COLO668 (cell line): ENCODE data around the gene AMT.
A peak's percentile ranks its signal among the peaks of the same experiment; 100 is the strongest.

ENCODE experiments used
- DNase-seq: peaks from one replicate; lab custom pipeline; 2025; ENCODE audit not compliant: unreplicated experiment; lab: John Stamatoyannopoulos, UW

Gene AMT, protein sequence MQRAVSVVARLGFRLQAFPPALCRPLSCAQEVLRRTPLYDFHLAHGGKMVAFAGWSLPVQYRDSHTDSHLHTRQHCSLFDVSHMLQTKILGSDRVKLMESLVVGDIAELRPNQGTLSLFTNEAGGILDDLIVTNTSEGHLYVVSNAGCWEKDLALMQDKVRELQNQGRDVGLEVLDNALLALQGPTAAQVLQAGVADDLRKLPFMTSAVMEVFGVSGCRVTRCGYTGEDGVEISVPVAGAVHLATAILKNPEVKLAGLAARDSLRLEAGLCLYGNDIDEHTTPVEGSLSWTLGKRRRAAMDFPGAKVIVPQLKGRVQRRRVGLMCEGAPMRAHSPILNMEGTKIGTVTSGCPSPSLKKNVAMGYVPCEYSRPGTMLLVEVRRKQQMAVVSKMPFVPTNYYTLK

GRCh38 chr3:49422379-49423248 is at the start of gene AMT:
Gene AMT (minus strand): TSS chr3:49422473. CDS start chr3:49422450, 23 bp downstream.
- no peak for DNase-seq

- DNase-seq, result no peak
Measured at GRCh38 chr3:49470714-49471420, 48.6 kb upstream of the AMT start.

DNA sequence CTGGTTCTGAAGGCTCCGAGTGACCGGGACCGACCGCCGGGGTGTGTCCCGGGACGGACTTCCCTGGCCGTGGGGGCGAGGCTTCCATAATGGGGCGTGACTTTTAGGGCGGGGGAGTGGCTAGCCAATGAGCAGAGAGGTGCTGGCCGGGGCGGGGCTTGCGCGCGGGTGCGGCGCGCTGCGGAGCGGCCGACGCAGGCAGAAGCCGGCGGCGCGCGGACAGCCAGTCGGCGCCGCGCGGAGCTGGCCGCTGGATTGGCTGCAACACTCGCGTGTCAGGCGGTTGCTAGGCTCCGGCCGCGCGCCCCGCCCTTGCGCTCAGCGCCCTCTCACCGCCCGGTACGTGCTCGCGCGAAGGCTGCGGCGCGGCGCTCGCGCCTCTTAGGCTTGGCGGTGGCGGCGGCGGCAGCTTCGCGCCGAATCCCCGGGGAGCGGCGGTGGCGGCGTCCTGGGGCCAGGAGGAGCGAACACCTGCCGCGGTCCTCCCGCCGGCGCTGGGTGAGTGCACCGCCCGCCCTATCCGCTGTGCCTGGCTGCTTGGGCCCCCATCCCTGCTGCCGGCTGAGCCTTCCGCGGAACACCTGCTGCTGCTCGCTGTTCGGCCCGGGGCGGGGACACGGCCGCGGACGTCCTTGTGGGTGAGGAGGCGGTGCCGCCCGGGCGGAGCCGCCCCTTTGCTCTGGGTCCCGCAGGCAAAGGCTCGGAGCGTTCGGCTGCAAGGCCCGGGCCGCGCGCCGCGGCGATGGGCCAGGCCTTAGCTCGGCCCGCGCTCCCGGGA is 47.9 kb upstream of the AMT start, which contains the start of gene DAG1:
DAG1 (plus strand) TSS at position 332 of the 778 bp plus-strand sequence. CDS start 40,268 bp downstream, outside the sequence.
- peak; percentile 97 for DNase-seq

- peak; percentile 53 for DNase-seq
Measured at GRCh38 chr3:49469037-49469935, 47.0 kb upstream of the AMT start.

DNA sequence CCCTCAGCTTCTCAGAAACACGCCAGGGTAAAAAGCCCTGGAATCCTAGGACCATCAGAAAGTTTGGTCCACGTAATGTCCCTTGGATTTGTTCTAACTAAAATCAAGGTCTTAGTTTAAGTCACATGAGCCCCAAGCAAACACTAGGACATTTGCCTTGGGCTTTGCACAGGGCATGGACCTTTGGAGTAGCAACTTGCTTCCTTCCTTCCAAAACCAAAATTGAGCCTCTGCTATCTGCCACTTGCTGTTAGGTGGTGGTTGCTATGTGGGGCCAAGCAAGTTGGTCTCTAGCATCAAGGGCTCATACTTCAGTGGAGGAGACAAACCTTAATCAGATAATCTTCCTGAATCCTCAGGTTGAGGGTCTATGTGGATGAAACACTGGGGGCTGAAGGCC is 43.8 kb upstream of the AMT start:
- DNase-seq, result no peak

- DNase-seq, result no peak
Measured at GRCh38 chr3:49465270-49466034, 43.2 kb upstream of the AMT start.

DNA sequence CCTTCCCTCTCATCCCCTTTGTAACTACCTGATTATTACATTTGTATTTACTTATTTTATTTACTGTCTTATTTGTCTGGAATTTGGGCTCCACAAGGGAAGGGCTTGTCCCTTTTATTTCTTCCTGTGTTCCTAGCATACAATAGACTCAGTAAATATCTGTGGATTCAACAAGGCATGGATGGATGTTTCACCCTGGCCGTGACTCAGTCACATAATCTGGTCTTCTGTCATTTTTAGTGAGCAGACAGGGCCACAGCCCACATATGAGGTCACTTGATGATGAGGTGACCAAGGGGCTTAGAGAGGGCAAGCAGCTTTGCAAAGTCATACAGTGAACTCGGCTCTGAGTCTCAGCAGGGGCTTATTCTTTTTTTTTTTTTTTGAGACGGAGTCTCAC is 39.9 kb upstream of the AMT start:
- DNase-seq, result no peak

DNA sequence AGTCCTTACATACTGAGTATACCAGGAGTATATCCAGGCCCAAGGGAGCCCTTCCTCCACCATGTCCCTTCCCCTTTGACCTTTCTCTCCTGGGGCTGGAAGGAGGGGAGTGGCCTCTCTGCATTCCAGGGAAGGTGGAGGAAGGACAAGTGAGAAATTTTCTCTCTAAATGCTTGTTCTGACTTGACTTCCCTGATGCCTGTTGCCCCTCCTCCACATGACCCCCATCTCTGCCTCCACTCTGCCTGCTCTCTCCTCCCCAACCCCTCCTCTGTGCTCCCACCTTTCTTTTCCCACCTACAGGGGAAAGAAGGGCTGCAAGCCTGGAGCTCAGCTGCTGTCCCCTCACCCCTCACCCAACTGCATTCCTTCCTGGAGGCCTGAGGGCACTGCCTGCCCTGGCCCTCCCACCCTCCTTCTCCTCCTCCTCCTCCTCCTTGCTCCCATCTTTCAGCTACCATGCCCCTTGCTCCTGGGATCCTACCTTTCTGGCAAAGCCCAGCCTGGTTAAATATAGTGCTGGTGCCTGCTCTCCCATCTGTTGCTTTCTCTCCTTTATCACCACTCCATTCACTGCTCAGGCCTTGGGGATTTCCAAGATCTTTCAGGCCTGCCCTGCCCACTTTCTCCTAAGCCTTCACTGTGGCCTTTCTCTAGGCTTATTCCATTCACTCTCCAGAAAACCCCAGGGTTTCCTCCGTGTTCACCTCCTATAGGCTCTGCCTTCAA is 39.3 kb upstream of the AMT start:
- no peak for DNase-seq

- no peak for DNase-seq
Measured at GRCh38 chr3:49460956-49461355, 38.7 kb upstream of the AMT start.

DNA sequence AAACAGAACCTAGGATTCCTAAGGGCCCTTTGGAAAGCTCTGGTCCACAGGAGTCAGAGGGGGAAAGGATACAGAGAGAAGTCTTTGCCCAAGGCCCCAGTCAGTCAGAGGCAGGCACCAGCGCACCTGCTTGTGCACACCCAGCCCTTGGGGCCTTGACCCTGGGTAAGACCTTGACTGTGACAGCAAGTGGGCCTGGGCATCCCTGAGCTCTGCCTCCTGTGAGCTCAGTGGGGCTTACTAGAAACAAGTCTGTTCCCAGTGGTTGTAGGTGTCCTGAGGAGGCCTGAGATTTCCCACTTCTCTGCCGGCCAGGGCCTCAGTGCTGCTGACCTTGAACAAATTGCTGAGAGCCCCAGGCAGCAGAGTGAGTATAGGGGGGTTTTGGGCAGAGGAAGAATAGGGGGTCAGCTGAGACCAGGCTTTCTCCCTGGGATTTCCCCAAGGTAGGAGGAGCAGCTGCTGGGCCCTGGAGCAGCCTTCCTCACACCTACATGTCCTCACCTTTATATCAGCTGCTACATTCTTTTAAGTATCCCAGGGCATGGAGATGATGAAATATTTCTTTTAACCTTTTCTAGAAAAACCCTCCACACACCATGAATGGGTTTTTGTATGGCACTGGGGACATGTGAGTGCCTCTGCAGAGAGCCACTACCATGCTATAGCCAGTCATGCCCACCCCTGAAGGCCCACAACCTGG is 38.1 kb upstream of the AMT start:
- no peak for DNase-seq

GRCh38 chr3:49456466-49456865 is 34.2 kb upstream of the AMT start:
- DNase-seq, result no peak

DNA sequence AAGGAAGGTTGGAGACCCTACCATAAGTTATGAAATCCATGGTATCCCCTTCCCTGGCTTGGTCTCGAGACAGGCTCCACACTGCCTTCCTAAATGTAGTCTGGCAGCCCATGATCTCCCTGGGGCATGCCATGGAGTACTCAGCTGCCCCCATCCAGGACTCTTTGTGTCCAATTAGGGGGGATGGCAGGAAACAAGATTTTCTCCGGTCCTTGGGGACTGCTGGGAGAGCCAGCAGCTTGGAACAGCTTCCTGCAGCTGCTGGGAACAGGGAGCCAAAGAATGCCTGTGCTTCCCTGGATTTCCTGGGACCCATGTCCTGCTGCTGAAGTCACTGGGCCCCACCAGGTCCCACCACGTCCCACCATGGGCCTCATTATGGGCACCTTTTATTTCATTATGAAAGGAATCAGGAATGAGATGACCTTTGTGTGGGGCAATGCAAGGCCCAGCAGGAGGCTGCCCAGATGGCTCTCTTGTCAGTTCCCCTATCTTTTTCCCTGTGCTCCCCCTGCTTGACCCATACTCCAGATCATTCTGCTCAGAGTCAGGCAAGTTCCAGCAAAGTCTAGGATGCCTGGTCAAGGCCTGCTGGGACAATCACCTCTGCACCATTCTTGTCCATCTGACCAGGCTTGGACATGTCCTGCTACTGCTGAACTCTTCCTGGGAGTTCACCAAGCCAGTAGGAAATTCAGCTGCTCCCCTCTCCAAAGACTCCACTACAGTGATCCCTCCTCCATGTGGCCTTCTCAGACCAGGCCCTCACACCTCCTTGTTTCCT is 32.8 kb upstream of the AMT start:
- DNase-seq, result no peak

GRCh38 chr3:49454458-49454857 is 32.2 kb upstream of the AMT start:
- DNase-seq, result peak; percentile 11

- no peak for DNase-seq
Measured at GRCh38 chr3:49453621-49454020, 31.3 kb upstream of the AMT start.

DNA sequence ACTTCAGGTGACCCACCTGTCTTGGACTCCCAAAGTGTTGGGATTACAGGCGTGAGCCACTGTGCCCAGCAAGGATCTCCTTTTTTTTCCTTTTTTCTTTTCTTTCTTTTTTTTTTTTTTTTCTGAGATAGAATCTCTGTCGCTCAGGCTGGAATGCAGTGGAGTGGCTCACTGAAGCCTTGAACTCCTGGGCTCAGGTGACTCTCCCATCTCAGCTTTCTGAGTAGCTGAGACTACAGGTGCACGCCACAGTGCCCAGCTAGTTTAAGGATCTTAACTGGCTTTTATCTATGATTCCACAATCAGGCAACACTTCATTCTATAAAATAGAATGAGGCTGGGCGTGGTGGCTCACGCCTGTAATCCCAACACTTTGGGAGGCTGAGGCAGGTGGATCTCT is 23.1 kb upstream of the AMT start:
- no peak for DNase-seq

- DNase-seq, result no peak
Measured at GRCh38 chr3:49434731-49435130, 12.5 kb upstream of the AMT start.

GRCh38 chr3:49428752-49429080 is 6.4 kb upstream of the AMT start:
- no peak for DNase-seq
